Measurements from ENCODE around the gene SLC24A1. TPM values are rescaled to one million over a fixed set of nuclear protein-coding genes. Genes with fewer than 3 reads are reported as not detected.

The SLC24A1 gene
- total RNA-seq, 1 donor from 2014 or later = 8.9 TPM

- no peak for TF ChIP-seq CTCF (conservative IDR thresholded peaks at IDR 0.05; ENCODE audit: low read depth, low read length)
- DNase-seq (ENCODE audit: low read depth) = no peak
- no peak overlapping the region for H3K4me3 ChIP-seq (ENCODE audit: low read depth, low read length)
These were observed 41.5 kb upstream of the SLC24A1 start for GRCh38 chr15:65580287-65580686.

- no peak overlapping the region for H3K4me3 ChIP-seq (ENCODE audit: low read depth, low read length)
- no peak for DNase-seq (ENCODE audit: low read depth)
- no peak for TF ChIP-seq CTCF (conservative IDR thresholded peaks at IDR 0.05; ENCODE audit: low read depth, low read length)
These were observed 38.0 kb upstream of the SLC24A1 start for GRCh38 chr15:65583701-65584100.

DNA sequence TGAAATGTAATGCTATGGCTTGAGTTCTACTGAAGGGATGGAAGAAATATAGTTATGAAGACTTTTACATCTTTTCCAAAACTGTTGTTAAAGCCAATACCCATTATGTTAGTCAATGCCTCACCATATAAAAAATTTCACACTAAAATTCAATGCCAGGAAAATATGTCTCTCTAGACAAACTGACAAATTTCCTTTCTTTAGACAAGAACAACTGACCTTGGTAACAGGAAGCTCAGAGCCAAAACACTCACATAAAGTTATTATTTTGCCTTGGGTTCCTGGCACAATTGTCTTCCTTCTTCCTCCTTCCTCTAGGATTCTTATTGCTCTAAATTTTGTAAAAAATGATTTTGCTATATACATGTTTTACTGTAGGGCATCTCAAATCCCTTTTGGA, 37.5 kb upstream of the SLC24A1 start:
- no peak overlapping the region for H3K4me3 ChIP-seq (ENCODE audit: low read depth, low read length)
- no peak for TF ChIP-seq CTCF (conservative IDR thresholded peaks at IDR 0.05; ENCODE audit: low read depth, low read length)
- DNase-seq (ENCODE audit: low read depth) = no peak

DNA sequence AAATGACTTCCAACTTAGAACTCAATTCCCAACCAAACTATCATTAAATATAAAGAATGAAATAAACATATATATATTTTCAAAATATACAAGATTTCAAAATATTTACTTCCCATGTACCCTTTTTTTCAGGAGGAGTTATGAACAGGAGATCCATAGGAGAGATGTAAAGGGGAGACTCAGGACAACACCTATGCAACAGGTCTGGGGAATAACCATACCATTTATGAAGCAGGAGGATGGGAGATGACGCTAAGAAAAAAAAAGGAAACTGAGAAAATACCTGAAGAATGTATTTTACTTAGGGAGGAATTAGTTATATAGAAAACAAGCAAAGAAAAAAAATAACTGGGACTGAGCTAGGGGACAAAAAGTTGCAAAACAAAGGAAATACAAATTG, 34.6 kb upstream of the SLC24A1 start:
- no peak overlapping the region for H3K4me3 ChIP-seq (ENCODE audit: low read depth, low read length)
- DNase-seq (ENCODE audit: low read depth) = no peak
- TF ChIP-seq CTCF (conservative IDR thresholded peaks at IDR 0.05; ENCODE audit: low read depth, low read length) = no peak

GRCh38 chr15:65595960-65596359, 25.8 kb upstream of the SLC24A1 start:
- TF ChIP-seq CTCF (conservative IDR thresholded peaks at IDR 0.05; ENCODE audit: low read depth, low read length) = peak; percentile 39
- no peak for DNase-seq (ENCODE audit: low read depth)
- no peak overlapping the region for H3K4me3 ChIP-seq (ENCODE audit: low read depth, low read length)

DNA sequence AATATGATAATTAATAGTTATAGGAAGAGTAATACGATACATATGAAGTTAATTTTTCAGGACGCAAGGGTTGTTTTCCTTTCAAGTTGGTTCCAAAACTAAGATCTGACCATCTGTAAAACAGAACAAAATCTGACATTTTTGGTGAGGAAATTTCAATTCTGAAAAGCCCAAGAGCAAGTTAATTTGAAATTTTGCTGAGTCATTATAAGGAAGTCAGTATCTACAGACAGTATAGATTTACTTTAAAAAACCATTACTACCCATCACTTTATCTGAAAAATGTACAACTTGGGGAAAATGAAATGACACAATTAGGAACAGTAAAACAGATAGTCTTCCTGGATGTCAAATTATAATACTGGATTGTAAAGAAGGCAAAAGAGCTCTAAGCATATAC, 23.3 kb upstream of the SLC24A1 start:
- TF ChIP-seq CTCF (conservative IDR thresholded peaks at IDR 0.05; ENCODE audit: low read depth, low read length) = no peak
- DNase-seq (ENCODE audit: low read depth) = no peak
- no peak overlapping the region for H3K4me3 ChIP-seq (ENCODE audit: low read depth, low read length)

DNA sequence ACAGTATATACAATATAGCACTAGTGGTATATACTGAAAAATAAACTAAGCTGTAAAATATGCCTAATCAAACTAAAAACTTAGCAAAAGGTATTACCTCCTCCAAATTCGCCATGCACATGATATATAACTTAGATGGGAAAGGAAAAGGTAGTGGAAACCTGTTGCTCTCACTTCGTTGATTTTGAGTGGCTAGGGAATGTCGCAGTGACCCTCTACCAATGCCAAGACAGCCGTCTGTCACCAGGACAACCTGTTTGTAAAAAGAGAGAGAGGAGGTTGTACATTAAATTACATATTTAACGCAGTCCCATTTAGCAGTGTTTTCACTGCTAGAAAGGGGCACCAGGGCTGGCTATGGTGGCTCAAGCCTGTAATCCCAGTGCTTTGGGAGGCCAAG, 22.1 kb upstream of the SLC24A1 start:
- H3K4me3 ChIP-seq (ENCODE audit: low read depth, low read length) = no peak overlapping the region
- DNase-seq (ENCODE audit: low read depth) = no peak
- no peak for TF ChIP-seq CTCF (conservative IDR thresholded peaks at IDR 0.05; ENCODE audit: low read depth, low read length)
